Left hindlimb (tissue), 1 donor: ENCODE measurements around the gene PAX7.
A peak's percentile ranks its signal among the peaks of the same experiment; 100 is the strongest.

ENCODE experiments used
- DNase-seq: peaks from one replicate; pipeline ENCODE4 v3.0.0-alpha.2; 2018

PAX7 gene

GRCh38 chr1:18642278-18643095 is 11.8 kb downstream of the PAX7 start:
- DNase-seq: no peak

GRCh38 chr1:18643154-18644012 is 12.7 kb downstream of the PAX7 start:
- DNase-seq: no peak

GRCh38 chr1:18644013-18644399 is 13.4 kb downstream of the PAX7 start:
- no peak for DNase-seq

GRCh38 chr1:18644446-18644845 is 13.8 kb downstream of the PAX7 start:
- DNase-seq: no peak

GRCh38 chr1:18644973-18645746 is 14.5 kb downstream of the PAX7 start:
- DNase-seq: no peak

GRCh38 chr1:18645747-18646090 is 15.1 kb downstream of the PAX7 start:
- no peak for DNase-seq

GRCh38 chr1:18646091-18646785 is 15.6 kb downstream of the PAX7 start:
- DNase-seq: peak; percentile 21

GRCh38 chr1:18646786-18647410 is 16.3 kb downstream of the PAX7 start:
- DNase-seq: no peak

GRCh38 chr1:18647681-18648214 is 17.1 kb downstream of the PAX7 start:
- DNase-seq: no peak

- no peak for DNase-seq
Observed at GRCh38 chr1:18649693-18650370, 19.2 kb downstream of the PAX7 start.

- no peak for DNase-seq
Observed at GRCh38 chr1:18651713-18652112, 21.1 kb downstream of the PAX7 start.

GRCh38 chr1:18652791-18653190 is 22.1 kb downstream of the PAX7 start:
- DNase-seq: no peak

- no peak for DNase-seq
Observed at GRCh38 chr1:18653367-18653766, 22.7 kb downstream of the PAX7 start.

- DNase-seq: no peak
Observed at GRCh38 chr1:18653916-18654315, 23.3 kb downstream of the PAX7 start.

GRCh38 chr1:18654599-18654998 is 24.0 kb downstream of the PAX7 start:
- no peak for DNase-seq

- DNase-seq: no peak
Observed at GRCh38 chr1:18657506-18658201, 27.0 kb downstream of the PAX7 start.

- no peak for DNase-seq
Observed at GRCh38 chr1:18658831-18659230, 28.2 kb downstream of the PAX7 start.

- no peak for DNase-seq
Observed at GRCh38 chr1:18661404-18662285, 31.0 kb downstream of the PAX7 start.

GRCh38 chr1:18662286-18662639 is 31.6 kb downstream of the PAX7 start:
- DNase-seq: no peak
